ENCODE data around the gene GTF2F2.

DNA sequence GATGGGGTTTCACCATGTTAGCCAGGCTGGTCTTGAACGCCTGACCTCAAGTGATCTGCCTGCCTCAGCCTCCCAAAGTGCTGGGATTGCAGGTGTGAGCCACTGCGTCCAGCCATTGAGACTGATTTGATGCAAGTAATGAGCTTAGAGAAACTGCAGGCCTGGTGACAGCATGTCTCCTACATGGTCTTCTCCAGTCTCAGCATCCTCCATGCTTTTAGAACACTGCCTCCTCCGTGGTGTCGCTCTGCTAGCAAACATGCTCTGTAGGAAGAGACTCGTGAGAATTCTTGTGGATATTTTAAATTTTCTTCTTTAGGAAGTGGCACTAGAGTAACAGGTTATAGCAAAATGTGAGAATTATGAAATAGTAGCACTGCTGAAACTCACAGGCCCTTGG, 183.6 kb downstream of the GTF2F2 start:
- TF ChIP-seq TARDBP (IDR thresholded peaks at IDR 0.05) (no peak), SUZ12 (IDR thresholded peaks at IDR 0.05) (no peak), ZNF384 (IDR thresholded peaks at IDR 0.05) (no peak), FOXA1 (IDR thresholded peaks at IDR 0.05) (no peak), FOXM1 (IDR thresholded peaks at IDR 0.05; ENCODE audit: borderline replicate concordance) (no peak), HDGF (IDR thresholded peaks at IDR 0.05; ENCODE audit: borderline replicate concordance) (no peak), LEF1 (IDR thresholded peaks at IDR 0.05; ENCODE audit: borderline replicate concordance) (no peak), SP1 (IDR thresholded peaks at IDR 0.05) (no peak), BHLHE40 (IDR thresholded peaks at IDR 0.05; ENCODE audit: borderline replicate concordance) (no peak), FOXK2 (IDR thresholded peaks at IDR 0.05) (no peak), NFRKB (IDR thresholded peaks at IDR 0.05) (no peak), ELF4 (IDR thresholded peaks at IDR 0.05) (no peak), ARNT (IDR thresholded peaks at IDR 0.05) (no peak)
- TF ChIP-seq, protein P1, sequence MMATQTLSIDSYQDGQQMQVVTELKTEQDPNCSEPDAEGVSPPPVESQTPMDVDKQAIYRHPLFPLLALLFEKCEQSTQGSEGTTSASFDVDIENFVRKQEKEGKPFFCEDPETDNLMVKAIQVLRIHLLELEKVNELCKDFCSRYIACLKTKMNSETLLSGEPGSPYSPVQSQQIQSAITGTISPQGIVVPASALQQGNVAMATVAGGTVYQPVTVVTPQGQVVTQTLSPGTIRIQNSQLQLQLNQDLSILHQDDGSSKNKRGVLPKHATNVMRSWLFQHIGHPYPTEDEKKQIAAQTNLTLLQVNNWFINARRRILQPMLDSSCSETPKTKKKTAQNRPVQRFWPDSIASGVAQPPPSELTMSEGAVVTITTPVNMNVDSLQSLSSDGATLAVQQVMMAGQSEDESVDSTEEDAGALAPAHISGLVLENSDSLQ (IDR thresholded peaks at IDR 0.05), result no peak

All from HEK293T (cell line).